H1 (cell line): ENCODE measurements around the gene DUS1L. TPM values are rescaled to one million over a fixed set of nuclear protein-coding genes. Genes with fewer than 3 reads are reported as not detected.

Experiments
- BCL11A ChIP-seq, 2 experiments: IDR thresholded peaks; one replicate each; pipeline ENCODE4 v1.6.1; 2011; ENCODE audit warnings: low read depth in 2 of 2, low read length in 2 of 2, mild to moderate bottlenecking in 2 of 2
- CEBPB ChIP-seq: IDR thresholded peaks from 2 replicates; pipeline ENCODE4 v1.6.1; 2012; ENCODE audit warnings: low read depth, low read length
- EGR1 ChIP-seq: IDR thresholded peaks from 2 replicates; pipeline ENCODE4 v1.6.1; 2011; ENCODE audit warnings: low read depth, low read length, borderline replicate concordance
- GABPA ChIP-seq: IDR thresholded peaks from 2 replicates; pipeline ENCODE4 v1.6.1; 2011; ENCODE audit warnings: mild to moderate bottlenecking, low read length, moderate library complexity, borderline replicate concordance; ENCODE audit not compliant: insufficient read depth
- SP4 ChIP-seq: IDR thresholded peaks from 2 replicates; pipeline ENCODE4 v1.6.1; 2012; ENCODE audit warnings: low read length, inconsistent platforms
- TAF7 ChIP-seq: optimal IDR thresholded peaks from 2 replicates; pipeline ENCODE3; 2011; ENCODE audit warnings: low read depth, mild to moderate bottlenecking, inconsistent platforms, low read length, moderate library complexity, borderline replicate concordance
- polyA plus RNA-seq, 7 experiments: library from polyadenylated mRNA; depleted of rRNA in 3 of 7; stranded (reverse) in 5 of 7; unstranded in 2 of 7; fragments of >200 nt in 5 of 7; fragments of 200-250 nt in 2 of 7; gene quantifications; 1 replicate in 5 of 7; 2 replicates in 1 of 7; 4 replicates in 1 of 7; pipeline versions ENCODE4 v1.2.1 to v1.2.3, GENCODE V29; 2011 to 2013; ENCODE audit warnings: missing spikeins in 2 of 7, mixed read lengths in 2 of 7
- total RNA-seq: library from RNA; stranded (reverse); fragmentation: NEBNext Ultra II Directional; extraction: Animal tissue kit (Norgen Biotek cat#: 25700); gene quantifications from 2 replicates; pipeline ENCODE4 v1.2.1, GENCODE V29; 2021

DUS1L gene
- total and polyA plus RNA-seq, 2 of the 8 experiments (the other 6 are each of a cell fraction or from before 2014, with no cell fraction given): 34.5 to 69.1 TPM

DNA sequence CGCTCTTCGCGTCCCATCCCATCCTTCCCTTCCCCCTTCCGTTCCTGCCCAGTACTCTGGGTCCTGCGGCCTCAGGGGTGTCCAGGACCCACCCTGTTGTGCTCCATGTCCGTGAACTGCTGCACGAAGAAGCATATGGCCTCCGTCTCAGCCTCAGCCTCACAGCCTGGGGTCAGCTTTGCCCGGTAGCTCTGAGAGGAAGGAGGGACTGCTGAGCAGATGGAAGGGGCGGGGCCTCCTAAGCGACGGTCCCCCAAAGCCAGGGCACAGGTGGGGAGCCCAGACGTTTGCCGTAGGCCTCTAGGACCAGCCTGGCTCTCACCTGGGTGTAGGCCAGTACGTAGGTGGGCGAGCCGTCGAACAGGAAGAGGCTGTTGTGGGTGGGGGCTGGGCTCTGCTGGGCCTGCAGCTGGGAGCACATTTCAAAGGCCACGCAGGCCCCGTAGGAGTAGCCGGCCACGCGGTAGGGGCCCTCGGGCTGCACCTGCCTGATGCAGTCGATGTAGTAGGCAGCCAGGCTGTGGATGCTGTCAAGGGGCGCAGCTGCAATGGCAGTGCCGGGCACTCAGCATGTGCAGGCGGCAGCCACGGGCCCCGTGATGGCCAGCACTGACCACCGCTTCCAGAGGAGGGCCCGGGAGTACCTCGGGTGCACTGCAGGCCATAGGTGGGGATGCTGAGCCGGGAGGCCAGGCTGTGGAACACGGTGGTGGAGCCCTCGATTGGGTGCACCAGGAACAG is 14.6 kb upstream of the DUS1L start (continued):
- TF ChIP-seq SP4 (no peak), GABPA (no peak), BCL11A (IDR thresholded peaks at IDR 0.05; ENCODE audit: low read depth in 2 of 2, low read length in 2 of 2) (no peak), CEBPB (no peak), TAF7 (no peak), EGR1 (no peak)
